Measurements from ENCODE around the gene AKAP4.

AKAP4 gene

GRCh38 chrX:50200907-50201306 lies at the start of gene AKAP4:
Gene AKAP4 (minus strand): TSS chrX:50201007. CDS start chrX:50200889, 118 bp downstream.
- H3F3A ChIP-seq (ENCODE audit: insufficient read depth), result no peaks in the 10 kb centered on the region
- H3K27me3 ChIP-seq (ENCODE audit: low read length), result no peaks in the 10 kb centered on the region
- TF ChIP-seq EZH2phosphoT487 (conservative IDR thresholded peaks at IDR 0.05; ENCODE audit: low read length) (no peak), CTCF (IDR thresholded peaks at IDR 0.05; ENCODE audit: insufficient read depth, low read length, poor library complexity, severe bottlenecking) (no peak)
- no peak within 1 kb of the TSS for H3K4me3 ChIP-seq (ENCODE audit: insufficient read depth, low read length, poor library complexity, severe bottlenecking)
- H4K20me1 ChIP-seq (ENCODE audit: low read depth, low read length), result no peaks in the 10 kb centered on the region
- no peak within 1 kb of the TSS for H3K4me2 ChIP-seq (ENCODE audit: low read depth, low read length, poor library complexity, severe bottlenecking)
- H3K36me3 ChIP-seq (ENCODE audit: low read length), result no peaks in the 10 kb centered on the region
- H3K9me2 ChIP-seq (replicated peaks; ENCODE audit: insufficient read depth, low read length), result no peaks in the 10 kb centered on the region
- no peak within 1 kb of the TSS for H3K9ac ChIP-seq (ENCODE audit: low read length)
- H3K27ac ChIP-seq (ENCODE audit: low read depth, low read length), result no peak within 1 kb of the TSS
- no peaks in the 10 kb centered on the region for H3K9me3 ChIP-seq (ENCODE audit: insufficient read depth, low read length)
- H3K79me2 ChIP-seq (ENCODE audit: insufficient read depth, low read length), result no peaks in the 10 kb centered on the region
- no peak within 1 kb of the TSS for H2AFZ ChIP-seq (ENCODE audit: low read depth, low read length, severe bottlenecking)

GRCh38 chrX:50211510-50211909 lies 10.7 kb upstream of the AKAP4 start:
- no peak overlapping the region for H3K9ac ChIP-seq (ENCODE audit: low read length)
- TF ChIP-seq CTCF (IDR thresholded peaks at IDR 0.05; ENCODE audit: insufficient read depth, low read length, poor library complexity, severe bottlenecking) (no peak), EZH2phosphoT487 (conservative IDR thresholded peaks at IDR 0.05; ENCODE audit: low read length) (no peak)
- no peaks in the 10 kb centered on the region for H3K36me3 ChIP-seq (ENCODE audit: low read length)
- no peak overlapping the region for H3K4me3 ChIP-seq (ENCODE audit: insufficient read depth, low read length, poor library complexity, severe bottlenecking)
- no peak overlapping the region for H3K4me2 ChIP-seq (ENCODE audit: low read depth, low read length, poor library complexity, severe bottlenecking)
- no peaks in the 10 kb centered on the region for H3K27me3 ChIP-seq (ENCODE audit: low read length)
- no peak overlapping the region for H2AFZ ChIP-seq (ENCODE audit: low read depth, low read length, severe bottlenecking)
- no peaks in the 10 kb centered on the region for H3K9me2 ChIP-seq (replicated peaks; ENCODE audit: insufficient read depth, low read length)
- H3K9me3 ChIP-seq (ENCODE audit: insufficient read depth, low read length), result no peaks in the 10 kb centered on the region
- no peak overlapping the region for H3K27ac ChIP-seq (ENCODE audit: low read depth, low read length)
- H3K79me2 ChIP-seq (ENCODE audit: insufficient read depth, low read length), result no peaks in the 10 kb centered on the region
- no peaks in the 10 kb centered on the region for H3F3A ChIP-seq (ENCODE audit: insufficient read depth)
- no peaks in the 10 kb centered on the region for H4K20me1 ChIP-seq (ENCODE audit: low read depth, low read length)

GRCh38 chrX:50206753-50207152 lies 5.9 kb upstream of the AKAP4 start:
- TF ChIP-seq EZH2phosphoT487 (conservative IDR thresholded peaks at IDR 0.05; ENCODE audit: low read length) (no peak), CTCF (IDR thresholded peaks at IDR 0.05; ENCODE audit: insufficient read depth, low read length, poor library complexity, severe bottlenecking) (no peak)

More at GRCh38 chrX:50206753-50207152, 5.9 kb upstream of the AKAP4 start:
- Histone ChIP-seq H3F3A (ENCODE audit: insufficient read depth) (no peaks in the 10 kb centered on the region), H4K20me1 (ENCODE audit: low read depth, low read length) (no peaks in the 10 kb centered on the region), H3K9me3 (ENCODE audit: insufficient read depth, low read length) (no peaks in the 10 kb centered on the region), H3K27me3 (ENCODE audit: low read length) (no peaks in the 10 kb centered on the region), H3K79me2 (ENCODE audit: insufficient read depth, low read length) (no peaks in the 10 kb centered on the region), H3K4me2 (ENCODE audit: low read depth, low read length, poor library complexity, severe bottlenecking) (no peak overlapping the region), H3K27ac (ENCODE audit: low read depth, low read length) (no peak overlapping the region), H2AFZ (ENCODE audit: low read depth, low read length, severe bottlenecking) (no peak overlapping the region), H3K36me3 (ENCODE audit: low read length) (no peaks in the 10 kb centered on the region), H3K9me2 (replicated peaks; ENCODE audit: insufficient read depth, low read length) (no peaks in the 10 kb centered on the region), H3K9ac (ENCODE audit: low read length) (no peak overlapping the region), H3K4me3 (ENCODE audit: insufficient read depth, low read length, poor library complexity, severe bottlenecking) (no peak overlapping the region)
